PC-3 (cell line): Measurements from ENCODE around the gene KLF11. TPM values are rescaled to one million over a fixed set of nuclear protein-coding genes. Genes with fewer than 3 reads are reported as not detected.

Source experiments
- ATAC-seq: fragments of 200-7000 bp; cut with Tn5 transposase; 2 replicates; pipeline ENCODE4 v1.9.1; 2020; ENCODE audit warnings: mild to moderate bottlenecking, moderate library complexity
- BruUV-seq: library from RNA; stranded (reverse); fragments of 400-500 nt; replicated peaks from 2 replicates; lab custom pipeline; 2021; lab: Mats Ljungman, UMichigan
- CTCF ChIA-PET: fragments of 300-600 bp; sonication (Branson Sonifier 250); formaldehyde crosslinking; loops from one replicate; lab custom pipeline; 2022; ENCODE audit warnings: antibody characterized with exemption; lab: Charles Lee
- POLR2A ChIA-PET: fragments of 300-600 bp; sonication (Branson Sonifier 250); formaldehyde crosslinking; loops from one replicate; lab custom pipeline; 2022; ENCODE audit warnings: antibody characterized with exemption; ENCODE audit not compliant: unreplicated experiment; lab: Charles Lee
- DNase-seq: peaks from one replicate; pipeline ENCODE4 v3.0.0-alpha.2; 2015
- H2AFZ ChIP-seq: fragments of 300-600 bp; sonication (generic); 2 replicates; pipeline ENCODE4 v1.6.0; 2016; ENCODE audit warnings: antibody characterized with exemption, low read length
- H3F3A ChIP-seq: fragments of 300-600 bp; sonication (generic); one replicate; pipeline ENCODE4 v1.6.0; 2017; ENCODE audit warnings: antibody characterized with exemption, low read length, control low read depth, mild to moderate bottlenecking; ENCODE audit not compliant: unreplicated experiment
- H3K27ac ChIP-seq: fragments of 300-600 bp; sonication (generic); 2 replicates; pipeline ENCODE4 v1.5.1; 2016; ENCODE audit warnings: mild to moderate bottlenecking, low read length
- H3K27me3 ChIP-seq: fragments of 300-600 bp; sonication (generic); 2 replicates; pipeline ENCODE4 v1.6.1; 2016; ENCODE audit warnings: low read length, mixed read lengths
- H3K36me3 ChIP-seq: fragments of 300-600 bp; sonication (generic); 2 replicates; pipeline ENCODE4 v1.6.1; 2016; ENCODE audit warnings: low read depth, mixed run types, low read length, mixed read lengths
- H3K4me1 ChIP-seq: fragments of 300-600 bp; sonication (generic); 2 replicates; pipeline ENCODE4 v1.5.1; 2016; ENCODE audit warnings: low read length; ENCODE audit not compliant: insufficient read depth
- H3K4me2 ChIP-seq: fragments of 300-600 bp; sonication (generic); 2 replicates; pipeline ENCODE4 v1.6.0; 2016; ENCODE audit warnings: low read length
- H3K4me3 ChIP-seq: fragments of 300-600 bp; sonication (generic); 2 replicates; pipeline ENCODE4 v1.5.1; 2016; ENCODE audit warnings: mild to moderate bottlenecking, low read length, mixed read lengths
- H3K79me2 ChIP-seq: fragments of 300-600 bp; sonication (generic); 2 replicates; pipeline ENCODE4 v1.6.1; 2017; ENCODE audit warnings: low read length, mixed read lengths
- H3K9ac ChIP-seq: fragments of 300-600 bp; sonication (generic); 2 replicates; pipeline ENCODE4 v1.6.0; 2016; ENCODE audit warnings: mild to moderate bottlenecking, low read length
- H3K9me2 ChIP-seq: fragments of 300-600 bp; sonication (generic); replicated peaks from 2 replicates; pipeline ENCODE4 v1.6.1; 2016; ENCODE audit warnings: mixed run types, low read length, mixed read lengths
- H3K9me3 ChIP-seq: fragments of 300-600 bp; sonication (generic); 2 replicates; pipeline ENCODE4 v1.6.1; 2016; ENCODE audit warnings: low read length, mixed read lengths
- H4K20me1 ChIP-seq: fragments of 300-600 bp; sonication (generic); 2 replicates; pipeline ENCODE4 v1.6.1; 2016; ENCODE audit warnings: low read length, mixed read lengths
- EZH2 ChIP-seq: fragments of 300-600 bp; sonication (generic); IDR thresholded peaks from one replicate; pipeline ENCODE4 v1.6.1; 2017; ENCODE audit warnings: antibody characterized with exemption, mild to moderate bottlenecking, low read length; ENCODE audit not compliant: unreplicated experiment
- EZH2phosphoT487 ChIP-seq: fragments of 300-600 bp; sonication (generic); IDR thresholded peaks from 2 replicates; pipeline ENCODE4 v1.6.1; 2018; ENCODE audit warnings: mild to moderate bottlenecking, antibody characterized with exemption, low read length, borderline replicate concordance
- intact Hi-C: fragments of 100-400 bp; cut with micrococcal nuclease; formaldehyde crosslinking; loops from 2 replicates; pipeline ENCODE4 v1.9.0; 2023
- total RNA-seq: library from RNA; depleted of rRNA; stranded (reverse); fragments of >200 nt; gene quantifications from 2 replicates; pipeline ENCODE4 v1.2.3, GENCODE V29; 2014
- TF ChIP-seq, protein P1 (sequence below): fragments of 300-600 bp; sonication (generic); conservative IDR thresholded peaks from 2 replicates; pipeline ENCODE4 v1.5.1; 2017; ENCODE audit warnings: antibody characterized with exemption, low read depth, mild to moderate bottlenecking, low read length

KLF11 gene
- total RNA-seq, 1 experiment from 2014 or later, result 13.4 TPM

- H3K9me3 ChIP-seq, result no peaks in the 10 kb centered on the region
- peaks cover 5% of the 10 kb centered on the region for H3K4me1 ChIP-seq
- no peak overlapping the region for H3K27ac ChIP-seq
- no peaks in the 10 kb centered on the region for H3F3A ChIP-seq
- peaks cover 18% of the 10 kb centered on the region for H3K79me2 ChIP-seq
- intact Hi-C loops, result no loop called here
- H3K9me2 ChIP-seq, result no peaks in the 10 kb centered on the region
- no peaks in the 10 kb centered on the region for H4K20me1 ChIP-seq
- H2AFZ ChIP-seq, result no peak overlapping the region
- DNase-seq (no peak), ATAC-seq (no peak)
- BruUV-seq, result no TSS peak
- H3K4me3 ChIP-seq, result no peak overlapping the region
- no peak overlapping the region for H3K9ac ChIP-seq
- TF ChIP-seq, protein P1, sequence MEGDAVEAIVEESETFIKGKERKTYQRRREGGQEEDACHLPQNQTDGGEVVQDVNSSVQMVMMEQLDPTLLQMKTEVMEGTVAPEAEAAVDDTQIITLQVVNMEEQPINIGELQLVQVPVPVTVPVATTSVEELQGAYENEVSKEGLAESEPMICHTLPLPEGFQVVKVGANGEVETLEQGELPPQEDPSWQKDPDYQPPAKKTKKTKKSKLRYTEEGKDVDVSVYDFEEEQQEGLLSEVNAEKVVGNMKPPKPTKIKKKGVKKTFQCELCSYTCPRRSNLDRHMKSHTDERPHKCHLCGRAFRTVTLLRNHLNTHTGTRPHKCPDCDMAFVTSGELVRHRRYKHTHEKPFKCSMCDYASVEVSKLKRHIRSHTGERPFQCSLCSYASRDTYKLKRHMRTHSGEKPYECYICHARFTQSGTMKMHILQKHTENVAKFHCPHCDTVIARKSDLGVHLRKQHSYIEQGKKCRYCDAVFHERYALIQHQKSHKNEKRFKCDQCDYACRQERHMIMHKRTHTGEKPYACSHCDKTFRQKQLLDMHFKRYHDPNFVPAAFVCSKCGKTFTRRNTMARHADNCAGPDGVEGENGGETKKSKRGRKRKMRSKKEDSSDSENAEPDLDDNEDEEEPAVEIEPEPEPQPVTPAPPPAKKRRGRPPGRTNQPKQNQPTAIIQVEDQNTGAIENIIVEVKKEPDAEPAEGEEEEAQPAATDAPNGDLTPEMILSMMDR, result no peak
- TF ChIP-seq EZH2 (no peak), EZH2phosphoT487 (no peak)
- H3K4me2 ChIP-seq, result no peak overlapping the region
- CTCF ChIA-PET, result no interaction called here
- no peaks in the 10 kb centered on the region for H3K27me3 ChIP-seq
- H3K36me3 ChIP-seq, result peaks cover 18% of the 10 kb centered on the region; the same call in 1 of the 2 replicates
- POLR2A ChIA-PET, result no interaction called here
Measured at GRCh38 chr2:10045561-10046355, 2.4 kb downstream of the KLF11 start.

GRCh38 chr2:10046931-10047330 lies 3.6 kb downstream of the KLF11 start:
- Histone ChIP-seq H3K79me2 (peaks cover 18% of the 10 kb centered on the region), H3K4me3 (no peak overlapping the region), H3K27ac (no peak overlapping the region), H3K27me3 (no peaks in the 10 kb centered on the region), H4K20me1 (no peaks in the 10 kb centered on the region), H3K9ac (no peak overlapping the region), H3K9me3 (no peaks in the 10 kb centered on the region), H3K36me3 (peaks cover 18% of the 10 kb centered on the region; the same call in 1 of the 2 replicates), H3K4me1 (peaks cover 5% of the 10 kb centered on the region), H3K4me2 (no peak overlapping the region), H3F3A (no peaks in the 10 kb centered on the region), H3K9me2 (no peaks in the 10 kb centered on the region), H2AFZ (no peak overlapping the region)
- no peak for ATAC-seq
- DNase-seq, result no peak
- TF ChIP-seq EZH2 (no peak), EZH2phosphoT487 (no peak)
- TF ChIP-seq, protein P1, result no peak
- CTCF ChIA-PET, result interaction anchor here (1.8 kb wide), 1 partner anchor 62 kb away, joined by 5 read pairs; no protein-coding TSS in a partner anchor
- POLR2A ChIA-PET, result no interaction called here
- no TSS peak for BruUV-seq
- intact Hi-C loops, result no loop called here
